Activated T-helper 17 cell treated with anti-CD3 and anti-CD28 coated beads, Interleukin-2, amount 50 U/mL, for 72 hours (primary cell): Measurements from ENCODE around the gene AURKB. TPM values are rescaled to one million over a fixed set of nuclear protein-coding genes. Genes with fewer than 3 reads are reported as not detected.
A peak's percentile ranks its signal among the peaks of the same experiment; 100 is the strongest.
"Not testable (repeated sequence)": the region's sequence is repeated elsewhere in the genome, so short reads cannot be mapped to it uniquely, and the experiment has no call there.

Experiments used
- ATAC-seq: fragments of 150-1000 bp; cut with Tn5 transposase; replicated peaks from 2 replicates; pipeline ENCODE4 v1.10.0; 2021; ENCODE audit warnings: mild to moderate bottlenecking, moderate library complexity
- H3K27ac Mint-ChIP-seq: one replicate; pipeline ENCODE4 v1.8.0; 2022; ENCODE audit warnings: mixed read lengths
- H3K27me3 Mint-ChIP-seq: one replicate; pipeline ENCODE4 v1.8.0; 2022; ENCODE audit warnings: mixed read lengths
- H3K36me3 Mint-ChIP-seq: one replicate; pipeline ENCODE4 v1.8.0; 2022; ENCODE audit warnings: low read depth, mild to moderate bottlenecking, mixed read lengths
- H3K4me1 Mint-ChIP-seq: one replicate; pipeline ENCODE4 v1.8.0; 2022; ENCODE audit warnings: mixed read lengths
- H3K4me3 Mint-ChIP-seq: one replicate; pipeline ENCODE4 v1.8.0; 2022; ENCODE audit warnings: mild to moderate bottlenecking, mixed read lengths
- H3K9me3 Mint-ChIP-seq: one replicate; pipeline ENCODE4 v1.8.0; 2022; ENCODE audit warnings: mixed read lengths
- total RNA-seq, 2 donors: library from RNA; stranded (reverse); gene quantifications; one replicate each; pipeline ENCODE4 v1.2.3, GENCODE V29; 2022

The AURKB gene
- total RNA-seq: 100 to 1,000 TPM; 158 to 161 TPM

GRCh38 chr17:8209907-8210760 lies at the start of gene AURKB:
TSS of gene AURKB (minus strand) at chr17:8210575. CDS start at chr17:8210224, 351 bp downstream.
- ATAC-seq: peak; percentile 99
- H3K4me1 Mint-ChIP-seq: peaks cover 11% of the 10 kb centered on the region

GRCh38 chr17:8257801-8258200 lies 47.4 kb upstream of the AURKB start:
- no peaks in the 10 kb centered on the region for H3K9me3 Mint-ChIP-seq
- H3K4me3 Mint-ChIP-seq: no peak overlapping the region
- H3K4me1 Mint-ChIP-seq: no peaks in the 10 kb centered on the region
- no peaks in the 10 kb centered on the region for H3K27me3 Mint-ChIP-seq
- ATAC-seq: no peak
- H3K36me3 Mint-ChIP-seq: peaks cover 92% of the 10 kb centered on the region
- no peak overlapping the region for H3K27ac Mint-ChIP-seq

More at GRCh38 chr17:8209907-8210760, at the start of gene AURKB:
- Mint-ChIP-seq H3K9me3 (no peaks in the 10 kb centered on the region), H3K36me3 (peaks cover 49% of the 10 kb centered on the region), H3K27ac (peak within 1 kb of the TSS; percentile 92), H3K4me3 (peak within 1 kb of the TSS; percentile 96), H3K27me3 (no peaks in the 10 kb centered on the region)

- Mint-ChIP-seq H3K27ac (no peak overlapping the region), H3K4me3 (no peak overlapping the region), H3K27me3 (no peaks in the 10 kb centered on the region), H3K4me1 (no peaks in the 10 kb centered on the region), H3K36me3 (peaks cover 81% of the 10 kb centered on the region), H3K9me3 (no peaks in the 10 kb centered on the region)
- ATAC-seq: no peak
Measured at GRCh38 chr17:8256691-8257090, 46.3 kb upstream of the AURKB start.

GRCh38 chr17:8256291-8256690 lies 45.9 kb upstream of the AURKB start:
- ATAC-seq: no peak
- H3K27me3 Mint-ChIP-seq: no peaks in the 10 kb centered on the region
- H3K27ac Mint-ChIP-seq: no peak overlapping the region
- peaks cover 77% of the 10 kb centered on the region for H3K36me3 Mint-ChIP-seq
- no peaks in the 10 kb centered on the region for H3K9me3 Mint-ChIP-seq
- no peaks in the 10 kb centered on the region for H3K4me1 Mint-ChIP-seq
- H3K4me3 Mint-ChIP-seq: no peak overlapping the region

GRCh38 chr17:8255499-8255898 lies 45.1 kb upstream of the AURKB start:
- Mint-ChIP-seq H3K9me3 (no peaks in the 10 kb centered on the region), H3K4me1 (peaks cover 2% of the 10 kb centered on the region), H3K4me3 (no peak overlapping the region), H3K36me3 (peaks cover 71% of the 10 kb centered on the region), H3K27me3 (no peaks in the 10 kb centered on the region), H3K27ac (no peak overlapping the region)
- ATAC-seq: no peak

GRCh38 chr17:8254881-8255280 lies 44.5 kb upstream of the AURKB start:
- Mint-ChIP-seq H3K4me1 (peaks cover 8% of the 10 kb centered on the region), H3K27me3 (no peaks in the 10 kb centered on the region), H3K27ac (no peak overlapping the region), H3K4me3 (no peak overlapping the region), H3K36me3 (peaks cover 70% of the 10 kb centered on the region), H3K9me3 (no peaks in the 10 kb centered on the region)
- ATAC-seq: no peak

- ATAC-seq: no peak
- peaks cover 68% of the 10 kb centered on the region for H3K36me3 Mint-ChIP-seq
- peaks cover 15% of the 10 kb centered on the region for H3K4me1 Mint-ChIP-seq
- H3K27me3 Mint-ChIP-seq: no peaks in the 10 kb centered on the region
- no peak overlapping the region for H3K27ac Mint-ChIP-seq
- H3K9me3 Mint-ChIP-seq: no peaks in the 10 kb centered on the region
- no peak overlapping the region for H3K4me3 Mint-ChIP-seq
Measured at GRCh38 chr17:8253801-8254200, 43.4 kb upstream of the AURKB start.

GRCh38 chr17:8251411-8251810 lies 41.0 kb upstream of the AURKB start:
- H3K9me3 Mint-ChIP-seq, ATAC-seq, H3K27ac Mint-ChIP-seq, H3K4me3 Mint-ChIP-seq, H3K27me3 Mint-ChIP-seq: not testable (repeated sequence)
- Mint-ChIP-seq H3K36me3 (peaks cover 68% of the 10 kb centered on the region), H3K4me1 (peaks cover 16% of the 10 kb centered on the region)

GRCh38 chr17:8249621-8250500 lies 39.5 kb upstream of the AURKB start:
- peaks cover 20% of the 10 kb centered on the region for H3K4me1 Mint-ChIP-seq
- H3K27me3 Mint-ChIP-seq: no peaks in the 10 kb centered on the region
- H3K27ac Mint-ChIP-seq: peak overlapping the region; percentile 99
- no peak for ATAC-seq
- H3K4me3 Mint-ChIP-seq: peak overlapping the region; percentile 100
- peaks cover 63% of the 10 kb centered on the region for H3K36me3 Mint-ChIP-seq
- no peaks in the 10 kb centered on the region for H3K9me3 Mint-ChIP-seq

- peak within 1 kb of the TSS; percentile 99 for H3K27ac Mint-ChIP-seq
- no peaks in the 10 kb centered on the region for H3K9me3 Mint-ChIP-seq
- H3K36me3 Mint-ChIP-seq: peaks cover 59% of the 10 kb centered on the region
- no peaks in the 10 kb centered on the region for H3K27me3 Mint-ChIP-seq
- H3K4me1 Mint-ChIP-seq: peaks cover 24% of the 10 kb centered on the region
- ATAC-seq: peak; percentile 63
- peak within 1 kb of the TSS; percentile 100 for H3K4me3 Mint-ChIP-seq
Measured at GRCh38 chr17:8248751-8249607, 38.6 kb upstream of the AURKB start, which contains the start of gene PFAS. TSS of gene PFAS (plus strand) at chr17:8249289. CDS start at chr17:8253938, 4,649 bp downstream.

GRCh38 chr17:8244768-8245167 lies 34.4 kb upstream of the AURKB start:
- Mint-ChIP-seq H3K9me3 (no peaks in the 10 kb centered on the region), H3K36me3 (peaks cover 88% of the 10 kb centered on the region), H3K4me3 (peak overlapping the region; percentile 100), H3K4me1 (peaks cover 15% of the 10 kb centered on the region), H3K27me3 (no peaks in the 10 kb centered on the region), H3K27ac (peak overlapping the region; percentile 29)
- no peak for ATAC-seq

- Mint-ChIP-seq H3K4me3 (peak overlapping the region; percentile 100), H3K4me1 (peaks cover 9% of the 10 kb centered on the region), H3K27me3 (no peaks in the 10 kb centered on the region), H3K36me3 (peaks cover 90% of the 10 kb centered on the region), H3K27ac (peak overlapping the region; percentile 29), H3K9me3 (no peaks in the 10 kb centered on the region)
- no peak for ATAC-seq
Measured at GRCh38 chr17:8243827-8244226, 33.5 kb upstream of the AURKB start.

- H3K4me3 Mint-ChIP-seq: no peak overlapping the region
- H3K27ac Mint-ChIP-seq: no peak overlapping the region
- ATAC-seq: no peak
- no peaks in the 10 kb centered on the region for H3K9me3 Mint-ChIP-seq
- H3K27me3 Mint-ChIP-seq: no peaks in the 10 kb centered on the region
- H3K4me1 Mint-ChIP-seq: peaks cover 4% of the 10 kb centered on the region
- H3K36me3 Mint-ChIP-seq: peaks cover 100% of the 10 kb centered on the region
Measured at GRCh38 chr17:8237886-8238285, 27.5 kb upstream of the AURKB start.

- Mint-ChIP-seq H3K27ac (no peak overlapping the region), H3K27me3 (no peaks in the 10 kb centered on the region), H3K9me3 (no peaks in the 10 kb centered on the region), H3K4me1 (peaks cover 4% of the 10 kb centered on the region), H3K4me3 (no peak overlapping the region), H3K36me3 (peaks cover 100% of the 10 kb centered on the region)
- no peak for ATAC-seq
Measured at GRCh38 chr17:8237175-8237574, 26.8 kb upstream of the AURKB start.
